Stimulated activated naive CD8-positive, alpha-beta T cell treated with anti-CD3 and anti-CD28 coated beads, Interleukin-15, Interleukin-2, amounts not matched to agents 100 ng/mL and 50 ng/mL, for 24 hours (primary cell): ENCODE measurements around the gene FAM174C.

Experiments
- H3K27ac Mint-ChIP-seq: one replicate; pipeline ENCODE4 v1.8.0; 2021; ENCODE audit warnings: mild to moderate bottlenecking, mixed read lengths
- H3K27me3 Mint-ChIP-seq: one replicate; pipeline ENCODE4 v1.8.0; 2021; ENCODE audit warnings: mixed read lengths
- H3K36me3 Mint-ChIP-seq: one replicate; pipeline ENCODE4 v1.8.0; 2021; ENCODE audit warnings: low read depth, mixed read lengths
- H3K4me1 Mint-ChIP-seq: one replicate; pipeline ENCODE4 v1.8.0; 2021; ENCODE audit warnings: low read depth, mixed read lengths
- H3K4me3 Mint-ChIP-seq: one replicate; pipeline ENCODE4 v1.8.0; 2021; ENCODE audit warnings: mild to moderate bottlenecking, mixed read lengths
- H3K9me3 Mint-ChIP-seq: one replicate; pipeline ENCODE4 v1.8.0; 2021; ENCODE audit warnings: mixed read lengths

Gene FAM174C

DNA sequence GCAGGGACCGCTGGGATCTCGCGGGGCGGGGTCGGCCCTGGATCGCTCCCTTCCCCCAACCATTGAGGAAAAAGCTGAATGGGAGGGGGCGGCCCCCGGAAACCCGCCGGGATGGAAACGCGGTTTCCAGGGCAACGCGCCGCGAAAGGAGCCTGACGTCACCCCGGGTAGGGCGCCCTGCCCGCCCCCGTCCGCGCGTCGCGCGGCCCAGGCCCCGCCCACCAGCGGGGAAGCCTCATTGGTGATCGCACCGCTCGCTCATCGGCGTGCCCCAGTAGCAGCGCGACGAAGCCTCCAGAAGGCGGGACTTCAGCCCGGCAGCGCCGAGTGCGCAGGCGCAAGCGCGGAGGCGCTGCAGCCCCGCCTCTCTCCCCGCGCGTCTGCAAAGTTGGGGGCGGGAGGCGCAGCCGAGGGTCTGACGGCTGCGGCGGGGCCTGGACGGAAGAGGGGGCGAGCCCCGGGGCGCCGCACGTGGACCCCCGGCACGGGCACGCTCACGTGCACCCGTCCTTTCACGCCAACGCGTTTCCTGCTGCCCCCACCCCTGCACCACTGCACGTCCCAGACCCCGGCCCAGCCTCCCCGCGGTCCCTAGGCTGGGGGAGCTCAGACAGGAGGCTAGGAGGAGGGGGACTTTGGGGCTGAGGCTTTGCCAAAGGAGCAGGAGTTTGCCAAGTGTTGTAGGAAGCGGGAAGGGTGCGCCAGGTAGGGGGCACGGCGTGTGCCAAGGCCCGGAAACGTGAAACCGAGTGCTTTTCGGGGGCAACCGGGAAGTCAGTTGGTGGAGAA, 14.4 kb upstream of the FAM174C start:
- Mint-ChIP-seq H3K27me3 (no peaks in the 10 kb centered on the region), H3K4me1 (peaks cover 76% of the 10 kb centered on the region), H3K36me3 (peaks cover 14% of the 10 kb centered on the region), H3K4me3 (peak overlapping the region; percentile 97), H3K9me3 (no peaks in the 10 kb centered on the region), H3K27ac (peak overlapping the region; percentile 93)

DNA sequence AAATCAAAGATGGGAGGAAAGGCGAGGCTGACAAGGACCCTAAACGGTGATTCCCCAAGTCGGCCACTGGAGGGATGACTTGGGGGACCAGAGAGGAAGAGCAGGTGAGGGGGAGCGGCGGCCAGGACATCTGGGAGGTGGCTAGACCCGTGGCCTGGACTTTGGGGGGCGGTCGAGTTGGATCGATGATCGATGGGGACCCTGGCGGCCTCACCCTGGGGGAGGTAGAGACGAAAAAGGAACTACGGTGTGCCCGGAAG, 13.9 kb upstream of the FAM174C start:
- Mint-ChIP-seq H3K4me1 (peaks cover 76% of the 10 kb centered on the region), H3K27me3 (no peaks in the 10 kb centered on the region), H3K36me3 (peaks cover 12% of the 10 kb centered on the region), H3K27ac (peak overlapping the region; percentile 93), H3K9me3 (no peaks in the 10 kb centered on the region), H3K4me3 (peak overlapping the region; percentile 97)

DNA sequence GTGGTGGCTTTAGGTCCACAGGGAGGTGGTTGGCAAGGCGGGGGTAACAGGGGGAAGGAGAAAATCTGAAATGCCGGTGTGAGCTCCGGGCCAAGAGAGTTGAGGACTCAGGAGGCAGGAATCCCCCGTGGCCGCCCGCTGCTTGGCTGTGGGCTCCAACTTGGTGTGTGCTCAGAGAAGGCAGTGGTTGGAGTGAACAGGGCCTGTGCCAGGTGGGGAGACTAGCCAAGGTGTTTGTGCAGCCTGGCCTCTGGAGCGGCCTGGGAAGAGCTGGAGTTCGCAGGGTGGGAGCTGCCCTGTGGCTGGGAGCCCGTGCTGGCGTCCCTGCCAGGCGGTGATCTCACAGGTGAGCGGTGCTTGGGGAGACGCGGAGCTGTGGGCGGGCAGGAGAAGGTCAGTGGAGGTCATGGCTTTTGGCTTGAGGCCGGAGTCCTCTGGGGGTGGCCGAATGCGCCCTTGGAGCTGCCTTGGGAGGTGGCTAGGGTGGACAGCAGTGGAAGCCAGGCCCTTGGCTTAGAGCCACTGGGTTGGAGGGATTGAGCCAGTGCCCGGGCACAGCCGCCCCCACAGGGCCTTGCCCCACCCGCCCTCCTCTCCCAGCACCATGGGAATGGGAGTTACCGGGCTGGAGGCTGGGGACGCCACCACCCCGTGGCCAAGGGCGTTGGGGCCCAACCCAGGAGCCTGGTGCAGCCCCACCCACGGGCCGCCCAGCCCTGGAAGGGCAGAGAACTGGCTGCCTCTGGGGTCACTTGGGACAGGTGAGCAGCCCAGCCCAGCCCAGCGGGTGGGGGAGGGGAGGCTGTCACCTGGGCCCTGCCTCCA, 13.3 kb upstream of the FAM174C start:
- Mint-ChIP-seq H3K36me3 (peaks cover 10% of the 10 kb centered on the region), H3K27me3 (no peaks in the 10 kb centered on the region), H3K4me3 (peak overlapping the region; percentile 97), H3K27ac (peak overlapping the region; percentile 93), H3K4me1 (peaks cover 73% of the 10 kb centered on the region), H3K9me3 (no peaks in the 10 kb centered on the region)

DNA sequence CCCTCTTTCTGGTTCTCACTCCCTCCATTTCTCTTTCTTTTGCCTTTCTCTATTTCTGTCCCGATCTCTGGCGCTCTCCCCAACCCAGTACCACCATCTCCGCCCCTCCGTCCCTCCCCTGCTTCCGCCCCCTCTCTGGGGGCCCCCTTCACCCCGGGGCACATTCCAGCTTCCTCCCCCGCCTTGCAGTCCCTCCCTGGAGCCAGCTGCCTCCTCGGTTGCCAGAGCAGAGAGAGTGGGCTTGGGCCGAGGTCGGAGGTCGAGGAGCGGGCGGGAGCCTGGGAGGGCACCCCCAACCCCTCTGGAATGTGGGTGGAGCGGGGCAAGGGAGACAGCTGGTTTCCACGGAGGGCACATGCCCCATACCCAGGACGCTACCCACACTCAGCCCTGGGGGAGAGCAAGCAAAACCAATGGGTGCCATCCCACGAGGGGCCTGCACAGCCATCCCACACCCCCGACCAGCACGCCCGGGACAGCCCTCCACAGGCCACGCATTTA, 12.7 kb upstream of the FAM174C start:
- Mint-ChIP-seq H3K9me3 (no peaks in the 10 kb centered on the region), H3K4me1 (peaks cover 74% of the 10 kb centered on the region), H3K27me3 (no peaks in the 10 kb centered on the region), H3K36me3 (peaks cover 6% of the 10 kb centered on the region), H3K4me3 (peak overlapping the region; percentile 74), H3K27ac (peak overlapping the region; percentile 52)

DNA sequence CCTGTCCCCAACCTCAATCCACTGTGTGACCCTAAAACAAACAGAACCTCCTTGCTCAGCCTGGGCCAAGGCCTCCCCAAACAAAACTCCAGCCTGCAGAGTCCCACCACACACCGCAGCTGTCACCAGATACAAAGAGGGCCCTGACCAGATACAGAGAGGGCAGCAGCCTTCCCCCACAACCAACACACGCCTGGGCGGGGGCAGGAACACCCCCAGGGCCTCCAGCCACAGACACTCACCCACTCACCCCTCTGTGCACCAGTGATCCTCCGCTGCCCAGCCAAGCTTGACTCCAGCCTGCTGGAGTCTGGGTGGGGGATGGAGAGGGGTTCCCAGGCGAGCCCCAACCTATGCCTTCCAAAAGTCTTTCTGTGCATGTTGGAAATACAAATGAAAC, 12.1 kb upstream of the FAM174C start:
- no peaks in the 10 kb centered on the region for H3K27me3 Mint-ChIP-seq
- peak overlapping the region; percentile 61 for H3K27ac Mint-ChIP-seq
- peaks cover 3% of the 10 kb centered on the region for H3K36me3 Mint-ChIP-seq
- peak overlapping the region; percentile 74 for H3K4me3 Mint-ChIP-seq
- H3K9me3 Mint-ChIP-seq = no peaks in the 10 kb centered on the region
- peaks cover 74% of the 10 kb centered on the region for H3K4me1 Mint-ChIP-seq

DNA sequence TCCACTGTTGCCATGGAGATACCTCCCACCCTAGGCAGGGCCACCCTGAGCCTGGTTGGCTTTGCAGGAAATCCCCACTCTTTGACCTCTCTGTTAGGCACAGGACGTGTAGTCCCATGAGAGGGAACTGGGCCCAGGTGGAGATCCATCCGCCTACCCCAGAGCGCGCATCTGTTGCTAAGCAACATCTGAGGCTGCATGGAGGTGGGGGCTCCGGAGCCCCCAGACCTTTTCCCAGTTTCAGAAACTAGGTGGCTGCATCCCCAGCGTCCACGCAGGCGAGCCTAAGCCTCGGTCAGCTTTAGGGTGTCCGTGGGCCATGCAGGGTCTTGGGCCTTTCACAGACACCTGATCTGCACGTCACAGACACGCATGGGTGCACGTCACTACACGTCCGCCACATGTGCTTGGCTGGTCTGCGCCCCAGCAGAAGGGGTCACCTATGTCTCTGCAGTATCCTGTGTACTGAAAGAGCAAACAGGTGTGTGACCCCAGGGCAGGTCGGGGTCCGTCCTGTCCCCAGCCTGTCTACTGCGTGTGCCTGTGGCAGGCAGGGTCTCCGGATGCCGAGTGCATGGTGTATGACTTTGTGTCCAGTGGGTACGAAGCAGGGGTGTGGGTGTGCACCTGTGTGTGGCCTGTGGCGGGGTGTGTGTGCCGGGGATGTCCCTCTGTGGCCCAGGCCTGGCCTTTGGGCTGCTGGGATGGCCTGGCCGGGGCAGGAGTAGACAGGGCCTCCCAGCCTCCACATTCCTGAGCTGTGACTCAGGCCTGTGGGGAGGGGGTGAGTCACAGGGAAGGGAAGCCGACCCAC, 10.3 kb upstream of the FAM174C start:
- Mint-ChIP-seq H3K4me3 (peak overlapping the region; percentile 52), H3K27me3 (no peaks in the 10 kb centered on the region), H3K36me3 (peaks cover 7% of the 10 kb centered on the region), H3K27ac (no peak overlapping the region), H3K9me3 (no peaks in the 10 kb centered on the region), H3K4me1 (peaks cover 67% of the 10 kb centered on the region)

DNA sequence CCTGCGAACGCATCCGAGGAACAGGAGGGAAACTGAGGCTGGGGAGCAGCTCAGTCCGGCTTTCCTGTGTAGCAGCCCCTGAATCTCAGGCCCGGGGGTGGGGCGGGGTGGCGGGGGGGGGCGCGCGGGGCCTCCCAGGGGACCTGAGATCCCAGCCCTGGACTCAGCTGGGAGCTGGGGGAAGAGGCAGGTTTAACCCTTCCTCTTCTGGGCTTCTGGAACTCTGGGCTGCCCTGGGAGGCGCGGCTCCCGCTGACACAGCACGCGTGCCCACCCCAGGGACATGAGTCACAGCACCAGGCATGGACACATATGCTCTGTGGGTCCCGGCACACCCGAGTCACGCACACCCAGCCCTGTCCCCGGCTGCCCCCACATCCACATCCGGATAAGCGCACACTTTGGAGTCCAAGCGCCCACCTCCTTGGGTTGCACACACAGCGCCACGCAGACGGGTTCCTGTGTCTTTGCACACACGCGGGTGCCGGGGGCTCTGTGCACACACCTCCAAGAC, 9.7 kb upstream of the FAM174C start:
- Mint-ChIP-seq H3K9me3 (no peaks in the 10 kb centered on the region), H3K4me1 (peaks cover 70% of the 10 kb centered on the region), H3K36me3 (peaks cover 13% of the 10 kb centered on the region), H3K4me3 (peak overlapping the region; percentile 57), H3K27ac (peak overlapping the region; percentile 71), H3K27me3 (no peaks in the 10 kb centered on the region)

DNA sequence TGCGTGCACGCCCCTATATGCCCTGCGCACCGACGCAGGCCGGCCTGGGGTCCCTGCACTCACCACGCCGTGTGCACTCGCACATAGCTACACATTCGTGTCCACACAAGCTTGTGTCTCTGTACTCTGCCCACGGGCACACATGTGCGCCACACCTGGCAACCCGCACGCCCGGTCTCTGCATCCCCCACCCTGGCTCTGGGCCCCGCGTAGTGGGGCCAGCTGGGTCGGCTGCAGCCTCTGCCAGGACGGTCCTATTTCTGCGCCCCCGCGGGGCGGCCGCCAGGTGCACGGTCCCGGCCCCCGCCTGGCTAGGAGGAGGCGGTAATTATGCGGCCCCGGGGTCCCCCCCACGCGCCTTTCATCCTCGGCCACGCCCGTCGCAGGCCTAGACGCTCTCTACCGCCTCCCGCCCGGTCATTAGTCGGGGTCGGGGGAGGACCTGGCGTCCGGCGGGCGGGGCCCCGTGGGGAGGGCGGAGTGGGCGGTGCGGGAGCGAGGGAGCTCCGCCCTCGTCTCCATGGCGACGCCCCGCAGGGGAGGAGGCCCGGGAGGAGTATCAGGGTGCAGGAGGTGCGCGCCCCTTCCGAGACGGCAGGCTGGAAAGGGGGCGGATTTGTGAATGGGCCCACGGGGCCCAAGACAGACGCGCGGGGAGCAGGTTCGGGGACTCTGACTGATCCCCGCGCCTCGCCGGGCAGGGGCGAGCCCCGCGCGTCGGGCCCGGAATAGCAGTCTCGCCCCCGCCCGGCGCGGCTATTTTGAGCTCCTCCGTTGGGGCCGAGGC, 9.0 kb upstream of the FAM174C start:
- Mint-ChIP-seq H3K27ac (peak overlapping the region; percentile 71), H3K9me3 (no peaks in the 10 kb centered on the region), H3K27me3 (no peaks in the 10 kb centered on the region), H3K4me3 (peak overlapping the region; percentile 57), H3K36me3 (peaks cover 20% of the 10 kb centered on the region), H3K4me1 (peaks cover 76% of the 10 kb centered on the region)

DNA sequence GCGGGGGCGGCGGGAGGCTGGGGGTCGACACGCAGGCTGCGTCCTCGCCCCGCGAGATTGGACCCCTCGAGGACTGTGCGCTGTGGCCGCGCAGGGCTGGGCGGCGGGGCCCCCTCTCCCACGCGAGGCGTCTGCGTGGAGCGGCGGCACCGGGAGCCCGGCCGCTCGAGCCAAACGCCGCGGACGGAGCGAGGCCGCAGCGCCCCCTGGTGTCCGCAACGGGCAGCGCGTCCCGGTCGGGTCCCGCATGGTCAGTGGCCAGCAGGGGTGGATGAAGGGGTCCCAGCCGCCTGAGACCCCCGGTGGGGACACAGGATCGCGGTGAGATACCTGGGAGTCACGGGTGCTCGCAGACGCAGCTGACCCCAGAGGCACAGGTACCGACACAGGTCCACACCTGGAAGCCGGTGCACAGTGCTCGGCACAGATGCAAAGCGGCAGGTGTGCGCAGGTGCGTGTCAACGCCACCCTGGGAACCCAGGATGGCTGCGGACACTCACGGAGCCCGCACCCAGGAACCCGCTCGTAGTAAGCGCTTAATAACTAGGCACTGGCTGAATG, 8.3 kb upstream of the FAM174C start:
- H3K4me3 Mint-ChIP-seq = peak overlapping the region; percentile 66
- H3K27ac Mint-ChIP-seq = peak overlapping the region; percentile 76
- peaks cover 27% of the 10 kb centered on the region for H3K36me3 Mint-ChIP-seq
- H3K4me1 Mint-ChIP-seq = peaks cover 76% of the 10 kb centered on the region
- H3K9me3 Mint-ChIP-seq = no peaks in the 10 kb centered on the region
- no peaks in the 10 kb centered on the region for H3K27me3 Mint-ChIP-seq

DNA sequence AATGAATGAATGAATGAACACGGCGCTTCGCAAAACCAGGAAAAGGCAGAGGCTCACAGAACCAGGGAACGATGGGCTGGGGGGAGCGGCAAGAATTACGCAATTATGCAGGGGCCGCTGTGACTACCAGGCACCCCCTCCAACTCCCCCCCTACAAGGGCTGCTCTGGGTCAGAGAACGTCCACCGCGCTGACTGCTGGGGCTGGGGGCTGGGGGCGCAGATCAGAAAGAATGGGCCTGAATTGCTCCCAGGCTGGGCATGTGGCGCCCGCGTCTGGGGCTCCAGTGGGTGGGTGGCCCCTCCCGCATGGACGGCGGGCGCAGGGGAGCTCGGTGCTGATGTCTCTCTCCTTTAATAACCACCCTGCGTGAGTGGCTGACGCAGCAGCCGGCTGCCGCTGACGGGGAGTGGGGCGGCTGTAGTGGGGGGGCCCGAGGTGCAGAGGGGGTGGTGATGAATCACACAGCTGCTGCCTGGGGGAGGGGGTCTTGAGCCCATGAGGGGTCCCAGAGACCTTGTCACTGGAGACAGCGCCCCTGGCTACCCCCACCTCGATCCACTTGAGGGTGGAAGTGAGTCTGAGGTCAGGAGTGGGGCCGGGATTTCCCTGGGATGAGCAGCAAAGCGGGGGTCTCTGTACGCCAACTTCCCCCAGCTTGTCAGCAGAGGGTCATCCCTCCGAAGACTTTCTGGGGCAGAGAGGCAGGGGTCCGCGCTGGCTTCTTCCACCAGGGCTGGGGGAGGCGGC, 7.7 kb upstream of the FAM174C start:
- Mint-ChIP-seq H3K27me3 (no peaks in the 10 kb centered on the region), H3K27ac (peak overlapping the region; percentile 86), H3K4me3 (peak overlapping the region; percentile 66), H3K36me3 (peaks cover 33% of the 10 kb centered on the region), H3K4me1 (peaks cover 78% of the 10 kb centered on the region), H3K9me3 (no peaks in the 10 kb centered on the region)

DNA sequence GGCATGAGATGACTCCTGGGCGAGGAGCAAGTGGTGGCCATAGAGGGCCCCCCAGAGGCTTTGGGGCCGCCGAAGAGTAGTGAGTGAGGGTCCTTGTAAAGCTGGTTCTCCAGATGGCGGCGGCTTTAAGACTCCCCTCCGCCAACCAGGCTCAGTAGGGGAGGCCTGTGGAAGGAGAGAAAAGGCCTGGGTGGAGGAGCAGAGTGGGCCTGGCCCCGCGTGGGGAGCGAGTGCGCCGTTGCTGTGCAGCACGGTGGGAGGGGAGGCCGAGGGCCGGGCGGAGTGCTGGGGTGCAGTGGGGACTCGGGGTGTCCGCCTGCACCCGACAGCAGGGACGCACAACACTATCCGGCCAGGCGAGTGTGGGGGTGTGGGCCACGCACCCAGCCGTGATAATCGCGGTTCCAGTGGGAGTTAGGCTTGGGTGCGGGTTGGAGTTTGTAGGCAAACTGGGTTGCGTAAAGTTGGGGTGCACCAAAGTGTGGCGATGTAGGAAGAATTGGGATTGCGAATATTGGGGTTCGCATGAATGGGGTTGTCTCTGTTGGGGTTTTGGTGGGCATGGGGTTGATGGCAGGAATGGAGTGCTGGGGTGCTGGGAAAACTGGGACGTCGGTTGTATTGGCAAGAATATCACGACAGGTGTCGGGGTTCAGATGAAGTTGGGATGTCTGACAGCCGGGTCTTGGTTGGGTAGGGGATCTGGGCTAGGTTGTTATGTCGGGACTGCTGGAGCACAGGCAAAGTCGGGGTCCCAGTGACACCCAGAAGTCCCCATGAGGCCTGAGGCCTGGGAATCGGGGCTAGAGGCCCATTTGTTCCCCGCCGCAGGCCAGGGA, 6.9 kb upstream of the FAM174C start:
- Mint-ChIP-seq H3K27ac (peak overlapping the region; percentile 86), H3K27me3 (no peaks in the 10 kb centered on the region), H3K4me3 (peak overlapping the region; percentile 75), H3K4me1 (peaks cover 78% of the 10 kb centered on the region), H3K36me3 (peaks cover 37% of the 10 kb centered on the region), H3K9me3 (no peaks in the 10 kb centered on the region)

DNA sequence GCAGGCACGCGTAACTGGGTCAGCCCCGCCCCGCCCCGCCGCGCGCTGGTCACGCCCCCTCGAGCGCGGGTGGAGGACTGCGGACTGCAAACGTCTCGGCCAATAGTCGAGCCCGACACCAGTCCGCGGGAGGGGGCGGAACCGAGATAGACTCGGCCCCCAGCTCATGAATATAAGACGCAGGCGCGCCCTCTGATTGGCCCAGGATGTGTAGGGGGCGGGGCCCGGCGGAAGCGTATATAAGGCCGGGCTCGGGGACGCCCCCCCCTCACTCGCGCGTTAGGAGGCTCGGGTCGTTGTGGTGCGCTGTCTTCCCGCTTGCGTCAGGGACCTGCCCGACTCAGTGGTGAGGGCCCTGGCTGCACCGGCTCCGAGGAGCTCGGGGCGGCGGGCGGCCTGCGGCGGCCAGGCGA, 6.3 kb upstream of the FAM174C start, which contains the start of gene CIRBP:
Gene CIRBP, plus strand, starts transcription at position 268 of the 413 bp plus-strand sequence. CDS start 1,602 bp downstream, outside the sequence.
- Mint-ChIP-seq H3K9me3 (no peaks in the 10 kb centered on the region), H3K4me1 (peaks cover 81% of the 10 kb centered on the region), H3K27me3 (no peaks in the 10 kb centered on the region), H3K4me3 (peak within 1 kb of the TSS; percentile 95), H3K27ac (peak within 1 kb of the TSS; percentile 98), H3K36me3 (peaks cover 43% of the 10 kb centered on the region)
